Keratinocyte (primary cell): ENCODE results near the gene SLC4A2.
A peak's percentile ranks its signal among the peaks of the same experiment; 100 is the strongest.

Experiments
- EZH2 ChIP-seq: IDR thresholded peaks from one replicate; pipeline ENCODE4 v1.6.1; 2012; ENCODE audit warnings: inconsistent platforms, mild to moderate bottlenecking, low read length, moderate library complexity
- TF ChIP-seq, protein P1 (sequence below), 3 experiments: IDR thresholded peaks in 1 of 3; conservative IDR thresholded peaks in 1 of 3; optimal IDR thresholded peaks in 1 of 3; 2 replicates in 2 of 3; 3 replicates in 1 of 3; pipeline versions ENCODE3 to v1.5.1; 2011; ENCODE audit warnings: low read length in 3 of 3, mild to moderate bottlenecking in 3 of 3, moderate library complexity in 2 of 3, control low read depth in 1 of 3, inconsistent platforms in 1 of 3; ENCODE audit not compliant: insufficient read depth in 2 of 3; ENCODE audit errors: extremely low read depth in 1 of 3

DNA sequence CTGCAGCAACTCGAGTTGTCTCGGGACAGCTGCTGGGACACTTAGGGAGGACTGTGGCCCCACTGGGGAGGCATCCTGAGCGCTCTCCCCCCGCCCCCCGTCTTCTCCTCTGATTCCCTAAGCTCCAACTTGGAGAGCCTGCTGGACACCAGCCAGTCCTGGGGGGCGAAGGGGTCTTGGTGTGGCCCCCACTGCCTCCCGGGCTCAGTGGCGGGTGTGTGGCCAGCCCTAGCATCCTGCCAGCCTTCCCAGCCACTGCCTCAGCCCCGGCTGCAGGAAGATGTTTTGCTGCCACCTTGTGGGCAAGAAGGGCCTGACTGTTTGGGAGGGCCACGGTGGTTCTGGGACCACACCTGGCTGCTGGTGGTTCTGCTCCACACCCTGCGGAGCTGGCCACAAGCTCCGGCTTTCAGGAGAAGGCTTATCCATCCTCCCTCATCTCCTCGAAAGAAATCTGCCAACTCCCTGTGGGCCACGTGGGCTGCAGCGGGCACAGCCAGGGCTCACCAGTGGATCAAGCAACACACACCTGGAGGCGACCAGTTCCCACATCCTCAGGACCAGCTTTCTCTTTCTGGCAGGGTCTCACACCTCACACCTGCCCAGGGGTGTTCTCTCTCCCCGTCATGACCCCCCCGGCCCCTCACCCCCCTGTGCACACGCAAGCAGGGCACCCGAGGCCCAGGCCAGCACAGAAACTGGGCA lies 51.7 kb downstream of the SLC4A2 start:
- TF ChIP-seq, protein P1, sequence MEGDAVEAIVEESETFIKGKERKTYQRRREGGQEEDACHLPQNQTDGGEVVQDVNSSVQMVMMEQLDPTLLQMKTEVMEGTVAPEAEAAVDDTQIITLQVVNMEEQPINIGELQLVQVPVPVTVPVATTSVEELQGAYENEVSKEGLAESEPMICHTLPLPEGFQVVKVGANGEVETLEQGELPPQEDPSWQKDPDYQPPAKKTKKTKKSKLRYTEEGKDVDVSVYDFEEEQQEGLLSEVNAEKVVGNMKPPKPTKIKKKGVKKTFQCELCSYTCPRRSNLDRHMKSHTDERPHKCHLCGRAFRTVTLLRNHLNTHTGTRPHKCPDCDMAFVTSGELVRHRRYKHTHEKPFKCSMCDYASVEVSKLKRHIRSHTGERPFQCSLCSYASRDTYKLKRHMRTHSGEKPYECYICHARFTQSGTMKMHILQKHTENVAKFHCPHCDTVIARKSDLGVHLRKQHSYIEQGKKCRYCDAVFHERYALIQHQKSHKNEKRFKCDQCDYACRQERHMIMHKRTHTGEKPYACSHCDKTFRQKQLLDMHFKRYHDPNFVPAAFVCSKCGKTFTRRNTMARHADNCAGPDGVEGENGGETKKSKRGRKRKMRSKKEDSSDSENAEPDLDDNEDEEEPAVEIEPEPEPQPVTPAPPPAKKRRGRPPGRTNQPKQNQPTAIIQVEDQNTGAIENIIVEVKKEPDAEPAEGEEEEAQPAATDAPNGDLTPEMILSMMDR (optimal IDR thresholded peaks at IDR 0.05 in 1 of 3, IDR thresholded peaks at IDR 0.05 in 1 of 3, conservative IDR thresholded peaks at IDR 0.05 in 1 of 3; ENCODE audit: extremely low read depth in 1 of 3, insufficient read depth in 2 of 3, low read length in 3 of 3): peak in 2 of 3 experiments; percentile 85 to 92
- TF ChIP-seq EZH2: no peak
